GM06990 (cell line): ENCODE measurements around the gene COL5A1.

Source experiments
- DNase-seq: peaks from one replicate; pipeline ENCODE4 v3.0.0-alpha.2; 2011; ENCODE audit not compliant: insufficient read length; ENCODE audit errors: extremely low read depth
- H3K27me3 ChIP-seq: replicated peaks from 2 replicates; pipeline ENCODE4 v1.6.0; 2011; ENCODE audit warnings: low read length; ENCODE audit not compliant: control insufficient read depth, insufficient read depth
- H3K36me3 ChIP-seq: 2 replicates; pipeline ENCODE4 v1.5.1; 2011; ENCODE audit warnings: low read length; ENCODE audit not compliant: control insufficient read depth, insufficient read depth
- H3K4me3 ChIP-seq: replicated peaks from 2 replicates; pipeline ENCODE4 v1.5.1; 2011; ENCODE audit warnings: low read depth, mild to moderate bottlenecking, control low read depth, low read length
- TF ChIP-seq, protein P1 (sequence below): IDR thresholded peaks from 2 replicates; pipeline ENCODE4 v1.5.1; 2011; ENCODE audit warnings: low read length, control low read depth, mild to moderate bottlenecking, inconsistent platforms; ENCODE audit not compliant: insufficient read depth, poor library complexity, severe bottlenecking

The COL5A1 gene

DNA sequence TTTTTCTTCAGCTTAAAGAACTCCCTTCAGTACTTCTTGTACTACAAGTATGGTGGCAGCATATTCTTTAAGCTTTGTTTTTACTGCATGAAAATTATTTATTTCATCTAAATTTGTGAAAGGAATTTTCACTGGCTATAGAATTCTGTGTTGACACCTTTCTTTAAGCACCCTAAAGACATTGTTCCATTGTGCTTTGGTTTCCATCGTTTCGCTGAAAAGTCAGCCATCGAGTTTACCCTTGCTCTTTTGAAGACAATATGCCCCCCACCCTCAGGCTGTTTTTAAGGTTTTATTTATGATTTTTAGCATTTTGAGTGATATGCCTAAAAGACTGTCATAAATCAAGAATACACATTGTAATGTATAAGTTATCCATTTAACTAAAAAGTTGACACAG lies 27.3 kb upstream of the COL5A1 start:
- TF ChIP-seq, protein P1, sequence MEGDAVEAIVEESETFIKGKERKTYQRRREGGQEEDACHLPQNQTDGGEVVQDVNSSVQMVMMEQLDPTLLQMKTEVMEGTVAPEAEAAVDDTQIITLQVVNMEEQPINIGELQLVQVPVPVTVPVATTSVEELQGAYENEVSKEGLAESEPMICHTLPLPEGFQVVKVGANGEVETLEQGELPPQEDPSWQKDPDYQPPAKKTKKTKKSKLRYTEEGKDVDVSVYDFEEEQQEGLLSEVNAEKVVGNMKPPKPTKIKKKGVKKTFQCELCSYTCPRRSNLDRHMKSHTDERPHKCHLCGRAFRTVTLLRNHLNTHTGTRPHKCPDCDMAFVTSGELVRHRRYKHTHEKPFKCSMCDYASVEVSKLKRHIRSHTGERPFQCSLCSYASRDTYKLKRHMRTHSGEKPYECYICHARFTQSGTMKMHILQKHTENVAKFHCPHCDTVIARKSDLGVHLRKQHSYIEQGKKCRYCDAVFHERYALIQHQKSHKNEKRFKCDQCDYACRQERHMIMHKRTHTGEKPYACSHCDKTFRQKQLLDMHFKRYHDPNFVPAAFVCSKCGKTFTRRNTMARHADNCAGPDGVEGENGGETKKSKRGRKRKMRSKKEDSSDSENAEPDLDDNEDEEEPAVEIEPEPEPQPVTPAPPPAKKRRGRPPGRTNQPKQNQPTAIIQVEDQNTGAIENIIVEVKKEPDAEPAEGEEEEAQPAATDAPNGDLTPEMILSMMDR = no peak
- no peak overlapping the region for H3K4me3 ChIP-seq
- no peak for DNase-seq
- no peaks in the 10 kb centered on the region for H3K36me3 ChIP-seq
- no peaks in the 10 kb centered on the region for H3K27me3 ChIP-seq

DNA sequence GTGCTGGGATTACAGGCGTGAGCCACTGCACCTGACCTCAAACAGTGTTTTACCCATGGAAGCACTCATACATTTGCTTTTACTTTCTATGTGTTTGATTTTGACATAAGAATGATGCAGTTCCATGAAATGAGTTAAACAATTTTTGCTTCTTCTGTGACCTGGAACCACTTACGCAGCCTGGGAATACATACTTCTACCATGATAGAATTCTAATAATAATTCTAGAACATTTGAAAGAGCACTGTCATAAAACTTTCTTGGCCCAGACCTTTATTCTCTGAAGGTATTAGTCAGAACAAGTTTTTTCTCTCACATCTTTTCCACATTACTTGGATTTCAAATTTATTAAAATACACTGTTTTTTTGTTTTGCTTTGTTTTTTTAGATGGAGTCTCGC lies 25.3 kb upstream of the COL5A1 start:
- TF ChIP-seq, protein P1 = no peak
- H3K36me3 ChIP-seq = no peaks in the 10 kb centered on the region
- no peaks in the 10 kb centered on the region; the same call in 1 of the 2 replicates for H3K27me3 ChIP-seq

DNA sequence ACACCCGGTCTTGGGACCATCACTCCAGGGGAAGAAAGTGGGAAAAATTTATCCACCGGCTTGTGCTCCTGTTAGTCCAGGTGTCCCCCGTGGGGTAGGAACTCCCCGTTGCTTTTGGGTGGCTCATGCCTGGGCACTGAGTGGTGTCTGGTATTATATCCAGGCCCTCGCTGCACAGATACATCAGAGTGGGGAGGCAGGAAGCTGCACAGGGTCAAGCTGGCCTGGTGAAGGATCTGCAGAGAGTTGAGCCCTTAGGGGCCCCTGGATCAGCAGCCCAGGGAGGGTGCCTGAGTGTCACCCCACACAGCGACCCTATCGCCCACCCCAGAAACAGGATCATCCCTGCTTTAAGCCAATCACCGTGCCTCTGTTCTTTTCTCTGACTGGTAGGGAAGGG lies 24.4 kb upstream of the COL5A1 start:
- Histone ChIP-seq H3K4me3 (no peak overlapping the region), H3K36me3 (no peaks in the 10 kb centered on the region), H3K27me3 (no peaks in the 10 kb centered on the region; the same call in 1 of the 2 replicates)
- no peak for DNase-seq
- TF ChIP-seq, protein P1 = no peak

More for the DNA sequence above, 25.3 kb upstream of the COL5A1 start:
- no peak overlapping the region for H3K4me3 ChIP-seq
- no peak for DNase-seq

DNA sequence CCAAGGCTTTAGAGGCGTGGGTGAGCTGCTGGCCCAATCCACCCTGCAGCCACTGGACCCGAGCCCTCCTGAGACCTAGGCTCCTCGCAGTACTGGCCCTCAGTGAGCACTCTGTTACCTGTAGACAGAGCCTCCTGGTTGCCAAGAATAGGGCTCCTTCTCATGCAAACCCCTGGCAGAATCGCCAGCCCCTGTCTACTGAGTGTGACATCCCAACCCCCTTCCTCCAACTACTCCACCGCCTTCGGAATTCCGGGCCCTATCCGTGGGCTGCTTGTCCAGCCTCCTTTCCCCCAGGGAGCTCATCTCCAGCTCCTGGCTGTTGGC lies 23.8 kb upstream of the COL5A1 start:
- H3K4me3 ChIP-seq = no peak overlapping the region
- TF ChIP-seq, protein P1 = no peak
- no peaks in the 10 kb centered on the region for H3K36me3 ChIP-seq
- DNase-seq = no peak
- no peaks in the 10 kb centered on the region; the same call in 1 of the 2 replicates for H3K27me3 ChIP-seq

DNA sequence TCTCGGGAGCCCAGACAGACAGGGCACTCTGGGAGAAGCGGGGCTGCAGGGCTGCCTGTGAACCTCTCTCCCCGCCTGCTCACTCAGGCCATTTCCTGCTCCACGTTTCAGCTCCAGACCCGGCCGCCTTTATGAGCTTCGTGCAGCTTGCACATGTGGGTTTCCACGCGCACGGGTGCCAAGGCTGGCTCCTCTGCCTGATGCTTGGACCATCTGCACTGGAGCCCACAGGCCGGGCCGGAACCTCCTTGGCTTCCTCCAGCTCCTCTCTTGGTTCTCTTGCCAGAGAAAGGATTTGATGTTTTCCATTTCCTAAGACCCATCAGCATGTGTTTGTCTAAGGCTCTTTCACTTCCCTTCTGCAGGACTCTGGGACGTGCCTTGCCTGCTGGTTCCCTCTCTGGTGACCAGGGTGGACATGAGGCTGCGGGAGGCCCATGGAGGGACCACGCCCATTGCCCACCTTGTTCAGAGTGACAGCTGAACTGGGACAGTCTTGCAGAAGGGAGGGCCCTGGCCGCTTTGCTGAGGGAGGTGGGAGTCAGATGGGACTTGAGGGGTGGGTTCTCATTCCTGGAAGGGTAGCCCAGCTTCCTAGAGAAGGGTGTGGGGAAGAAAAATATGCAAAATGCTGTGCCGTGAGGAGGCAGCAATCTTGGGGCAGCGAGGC lies 23.3 kb upstream of the COL5A1 start:
- Histone ChIP-seq H3K27me3 (no peaks in the 10 kb centered on the region; the same call in 1 of the 2 replicates), H3K4me3 (no peak overlapping the region), H3K36me3 (no peaks in the 10 kb centered on the region)
- TF ChIP-seq, protein P1 = no peak
- DNase-seq = no peak

DNA sequence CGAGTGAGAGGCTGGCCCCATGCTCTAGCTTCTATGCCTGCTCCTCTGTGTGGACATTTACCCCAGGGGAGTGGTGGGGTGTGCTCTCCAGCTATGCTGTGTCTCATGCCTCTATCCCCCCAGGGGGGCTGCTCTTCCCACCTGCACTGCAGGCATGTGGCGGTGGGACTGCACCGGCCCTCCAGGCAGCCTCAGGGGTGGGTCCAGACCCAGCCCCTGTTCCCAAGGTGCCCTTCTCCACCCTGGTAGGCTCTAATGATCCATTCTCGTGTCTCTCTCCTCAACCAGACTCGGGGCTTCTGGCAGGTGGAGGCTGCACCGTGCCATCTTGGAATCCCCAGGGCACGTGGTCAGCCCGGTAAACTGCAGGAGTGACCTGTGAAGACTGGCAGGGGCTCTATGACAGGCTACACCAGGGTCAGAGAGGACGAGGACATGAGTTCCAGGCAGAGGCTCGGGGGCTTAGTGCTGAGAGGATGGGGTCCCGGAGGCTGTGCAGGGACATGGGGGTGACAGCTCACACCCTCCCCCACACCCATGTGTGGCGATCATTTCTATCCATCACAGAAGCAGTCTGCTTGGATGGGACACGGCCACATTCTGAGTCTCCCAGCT lies 22.7 kb upstream of the COL5A1 start:
- TF ChIP-seq, protein P1 = no peak
- no peak overlapping the region for H3K4me3 ChIP-seq
- H3K36me3 ChIP-seq = no peaks in the 10 kb centered on the region
- no peak for DNase-seq
- H3K27me3 ChIP-seq = no peaks in the 10 kb centered on the region; the same call in 1 of the 2 replicates
